BE2C (cell line): Measurements from ENCODE around the gene TULP4. TPM values are rescaled to one million over a fixed set of nuclear protein-coding genes. Genes with fewer than 3 reads are reported as not detected.

Source experiments
- DNase-seq: peaks from one replicate; pipeline ENCODE4 v3.0.0-alpha.2; 2020
- H3K27me3 ChIP-seq: fragments of 250-450 bp; sonication (Bioruptor Pico); 2 replicates; pipeline ENCODE4 v1.5.1; 2020; ENCODE audit warnings: mild to moderate bottlenecking
- H3K36me3 ChIP-seq: fragments of 250-450 bp; sonication (Bioruptor Pico); 2 replicates; pipeline ENCODE4 v1.5.1; 2020; ENCODE audit warnings: mild to moderate bottlenecking
- H3K4me1 ChIP-seq: fragments of 250-450 bp; sonication (Bioruptor Pico); 2 replicates; pipeline ENCODE4 v1.5.1; 2020
- H3K4me3 ChIP-seq: 2 replicates; pipeline ENCODE4 v1.5.1; 2011; ENCODE audit warnings: low read depth, low read length
- H3K9me3 ChIP-seq: fragments of 250-450 bp; sonication (Bioruptor Pico); 2 replicates; pipeline ENCODE4 v1.5.1; 2020
- CTCF ChIP-seq: IDR thresholded peaks from 2 replicates; pipeline ENCODE4 v1.5.1; 2012; ENCODE audit warnings: mild to moderate bottlenecking, low read depth, low read length
- polyA plus RNA-seq: library from polyadenylated mRNA; unstranded; fragments of >200 nt; gene quantifications from one replicate; pipeline ENCODE4 v1.2.1, GENCODE V29; 2012; ENCODE audit warnings: low read depth, missing spikeins; ENCODE audit not compliant: insufficient read length, insufficient read depth

Gene TULP4
- polyA plus RNA-seq, result 12.3 TPM

GRCh38 chr6:158312165-158312564 is at the start of gene TULP4:
TULP4 (plus strand) TSS chr6:158312465; CDS start chr6:158314017, 1,552 bp downstream.
- H3K36me3 ChIP-seq, result peaks cover 36% of the 10 kb centered on the region
- no peak within 1 kb of the TSS for H3K4me3 ChIP-seq
- peaks cover 3% of the 10 kb centered on the region; the same call in 1 of the 2 replicates for H3K9me3 ChIP-seq
- no peaks in the 10 kb centered on the region for H3K27me3 ChIP-seq
- H3K4me1 ChIP-seq, result 0 out of 2 replicates have a peak, but pooled peaks cover 3% of the 10 kb centered on the region
- DNase-seq, result no peak
- TF ChIP-seq CTCF, result no peak

- Histone ChIP-seq H3K36me3 (peaks cover 8% of the 10 kb centered on the region), H3K4me1 (no peaks in the 10 kb centered on the region), H3K4me3 (no peak overlapping the region), H3K9me3 (no peaks in the 10 kb centered on the region), H3K27me3 (no peaks in the 10 kb centered on the region)
- no peak for DNase-seq
- TF ChIP-seq CTCF, result no peak
Measured at GRCh38 chr6:158262755-158263154, 49.5 kb upstream of the TULP4 start.

GRCh38 chr6:158264180-158264579 is 48.1 kb upstream of the TULP4 start:
- no peak overlapping the region for H3K4me3 ChIP-seq
- no peaks in the 10 kb centered on the region for H3K27me3 ChIP-seq
- no peaks in the 10 kb centered on the region for H3K4me1 ChIP-seq
- H3K9me3 ChIP-seq, result no peaks in the 10 kb centered on the region
- H3K36me3 ChIP-seq, result peaks cover 8% of the 10 kb centered on the region; the same call in 1 of the 2 replicates
- no peak for TF ChIP-seq CTCF
- no peak for DNase-seq

- no peak for DNase-seq
Measured at GRCh38 chr6:158266131-158266530, 46.1 kb upstream of the TULP4 start.

GRCh38 chr6:158268361-158269147 is 43.7 kb upstream of the TULP4 start:
- TF ChIP-seq CTCF, result no peak
- DNase-seq, result no peak
- Histone ChIP-seq H3K36me3 (peaks cover 4% of the 10 kb centered on the region; the same call in 1 of the 2 replicates), H3K27me3 (no peaks in the 10 kb centered on the region), H3K4me3 (no peak overlapping the region), H3K4me1 (no peaks in the 10 kb centered on the region), H3K9me3 (no peaks in the 10 kb centered on the region)

More at GRCh38 chr6:158266131-158266530, 46.1 kb upstream of the TULP4 start:
- Histone ChIP-seq H3K4me3 (no peak overlapping the region), H3K36me3 (peaks cover 8% of the 10 kb centered on the region; the same call in 1 of the 2 replicates), H3K9me3 (no peaks in the 10 kb centered on the region), H3K27me3 (no peaks in the 10 kb centered on the region), H3K4me1 (no peaks in the 10 kb centered on the region)
- TF ChIP-seq CTCF, result no peak

- Histone ChIP-seq H3K4me1 (no peaks in the 10 kb centered on the region), H3K9me3 (no peaks in the 10 kb centered on the region), H3K36me3 (peaks cover 4% of the 10 kb centered on the region; the same call in 1 of the 2 replicates), H3K4me3 (no peak overlapping the region), H3K27me3 (no peaks in the 10 kb centered on the region)
- no peak for DNase-seq
- no peak for TF ChIP-seq CTCF
Measured at GRCh38 chr6:158269657-158270056, 42.6 kb upstream of the TULP4 start.
